ENCODE results near the gene SYT1.

The SYT1 gene

GRCh38 chr12:79451365-79451764 is 586.8 kb downstream of the SYT1 start:
- no peak for DNase-seq
- Mint-ChIP-seq H3K9me3 (no peaks in the 10 kb centered on the region), H3K4me1 (no peaks in the 10 kb centered on the region), H3K27me3 (no peaks in the 10 kb centered on the region), H3K27ac (no peak overlapping the region), H3K4me3 (no peak overlapping the region), H3K36me3 (no peaks in the 10 kb centered on the region)
- no peak for ATAC-seq (replicated peaks)

- H3K4me1 Mint-ChIP-seq = no peaks in the 10 kb centered on the region
- H3K27ac Mint-ChIP-seq = no peak overlapping the region
- no peak for DNase-seq
- H3K36me3 Mint-ChIP-seq = no peaks in the 10 kb centered on the region
- no peaks in the 10 kb centered on the region for H3K9me3 Mint-ChIP-seq
- H3K4me3 Mint-ChIP-seq = no peak overlapping the region
- H3K27me3 Mint-ChIP-seq = no peaks in the 10 kb centered on the region
- ATAC-seq (replicated peaks) = no peak
Measured at GRCh38 chr12:79451978-79452377, 587.4 kb downstream of the SYT1 start.

- Mint-ChIP-seq H3K4me3 (no peak overlapping the region), H3K9me3 (no peaks in the 10 kb centered on the region), H3K27me3 (no peaks in the 10 kb centered on the region), H3K27ac (no peak overlapping the region), H3K4me1 (no peaks in the 10 kb centered on the region), H3K36me3 (no peaks in the 10 kb centered on the region)
- DNase-seq (no peak), ATAC-seq (replicated peaks) (no peak)
Measured at GRCh38 chr12:79452906-79453305, 588.3 kb downstream of the SYT1 start.

GRCh38 chr12:79453820-79454219 is 589.2 kb downstream of the SYT1 start:
- ATAC-seq (replicated peaks) = no peak

GRCh38 chr12:79454338-79454843 is 589.8 kb downstream of the SYT1 start:
- no peaks in the 10 kb centered on the region for H3K9me3 Mint-ChIP-seq
- DNase-seq = no peak
- H3K36me3 Mint-ChIP-seq = no peaks in the 10 kb centered on the region
- no peak overlapping the region for H3K27ac Mint-ChIP-seq
- H3K27me3 Mint-ChIP-seq = no peaks in the 10 kb centered on the region
- H3K4me1 Mint-ChIP-seq = no peaks in the 10 kb centered on the region
- H3K4me3 Mint-ChIP-seq = no peak overlapping the region
- ATAC-seq (replicated peaks) = no peak

More at GRCh38 chr12:79453820-79454219, 589.2 kb downstream of the SYT1 start:
- H3K27ac Mint-ChIP-seq = no peak overlapping the region
- H3K27me3 Mint-ChIP-seq = no peaks in the 10 kb centered on the region
- DNase-seq = no peak
- no peaks in the 10 kb centered on the region for H3K9me3 Mint-ChIP-seq
- H3K4me3 Mint-ChIP-seq = no peak overlapping the region
- no peaks in the 10 kb centered on the region for H3K4me1 Mint-ChIP-seq
- H3K36me3 Mint-ChIP-seq = no peaks in the 10 kb centered on the region

- no peak for DNase-seq
- Mint-ChIP-seq H3K9me3 (peaks cover 0 to 1% of the 10 kb centered on the region in 2 donors), H3K36me3 (no peaks in the 10 kb centered on the region), H3K27me3 (no peaks in the 10 kb centered on the region), H3K27ac (no peak overlapping the region), H3K4me3 (no peak overlapping the region), H3K4me1 (no peaks in the 10 kb centered on the region)
- ATAC-seq (replicated peaks) = no peak
Measured at GRCh38 chr12:79455286-79455685, 590.7 kb downstream of the SYT1 start.

GRCh38 chr12:79482323-79482722 is 617.7 kb downstream of the SYT1 start:
- peaks cover 2 to 7% of the 10 kb centered on the region in 2 donors for H3K9me3 Mint-ChIP-seq
- DNase-seq = no peak
- H3K27me3 Mint-ChIP-seq = peaks cover 0 to 4% of the 10 kb centered on the region in 2 donors
- no peak overlapping the region for H3K27ac Mint-ChIP-seq
- H3K4me3 Mint-ChIP-seq = no peak overlapping the region
- no peaks in the 10 kb centered on the region for H3K36me3 Mint-ChIP-seq
- no peak for ATAC-seq (replicated peaks)
- H3K4me1 Mint-ChIP-seq = no peaks in the 10 kb centered on the region

- no peak overlapping the region for H3K27ac Mint-ChIP-seq
- no peaks in the 10 kb centered on the region for H3K4me1 Mint-ChIP-seq
- no peak for ATAC-seq (replicated peaks)
- no peaks in the 10 kb centered on the region for H3K36me3 Mint-ChIP-seq
- H3K27me3 Mint-ChIP-seq = peaks cover 0 to 4% of the 10 kb centered on the region in 2 donors
- no peak for DNase-seq
- peaks cover 2 to 7% of the 10 kb centered on the region in 2 donors for H3K9me3 Mint-ChIP-seq
- no peak overlapping the region for H3K4me3 Mint-ChIP-seq
Measured at GRCh38 chr12:79482921-79483320, 618.3 kb downstream of the SYT1 start.

- DNase-seq (no peak), ATAC-seq (replicated peaks) (no peak)
- Mint-ChIP-seq H3K4me3 (no peak overlapping the region), H3K9me3 (peaks cover 6 to 7% of the 10 kb centered on the region in 2 donors), H3K27me3 (peaks cover 0 to 4% of the 10 kb centered on the region in 2 donors), H3K36me3 (no peaks in the 10 kb centered on the region), H3K27ac (no peak overlapping the region), H3K4me1 (no peaks in the 10 kb centered on the region)
Measured at GRCh38 chr12:79486154-79486553, 621.6 kb downstream of the SYT1 start.

GRCh38 chr12:79487386-79488110 is 623.0 kb downstream of the SYT1 start:
- no peaks in the 10 kb centered on the region for H3K4me1 Mint-ChIP-seq
- H3K9me3 Mint-ChIP-seq = peaks cover 11 to 12% of the 10 kb centered on the region in 2 donors
- no peak for DNase-seq
- no peak for ATAC-seq (replicated peaks)
- H3K27me3 Mint-ChIP-seq = peaks cover 0 to 4% of the 10 kb centered on the region in 2 donors
- no peaks in the 10 kb centered on the region for H3K36me3 Mint-ChIP-seq
- no peak overlapping the region for H3K4me3 Mint-ChIP-seq
- H3K27ac Mint-ChIP-seq = no peak overlapping the region

All from stimulated activated naive B cell treated with anti-CD40 and anti-IgM and Interleukin-4, amounts not matched to agents 10 μg/mL and 1 μg/mL and 100 μg/mL, for 72 hours (primary cell).